H1 (cell line): ENCODE results near the gene ABCF2. TPM values are rescaled to one million over a fixed set of nuclear protein-coding genes. Genes with fewer than 3 reads are reported as not detected.

ENCODE experiments used
- CHD2 ChIP-seq: IDR thresholded peaks from 2 replicates; pipeline ENCODE4 v1.6.1; 2012; ENCODE audit warnings: low read length, improper control_type of control experiment
- CTBP2 ChIP-seq: IDR thresholded peaks from 2 replicates; pipeline ENCODE4 v1.7.0; 2011; ENCODE audit warnings: borderline replicate concordance, mild to moderate bottlenecking, moderate library complexity, mixed read lengths, low read length; ENCODE audit not compliant: insufficient read depth, insufficient read length
- EZH2 ChIP-seq: fragments of 200-600 bp; sonication (generic); IDR thresholded peaks from 2 replicates; pipeline ENCODE4 v1.7.1; 2012; ENCODE audit warnings: low read depth, mild to moderate bottlenecking, moderate library complexity, low read length, inconsistent platforms; ENCODE audit not compliant: severe bottlenecking
- HDAC6 ChIP-seq: IDR thresholded peaks from one replicate; pipeline ENCODE4 v1.7.1; 2012; ENCODE audit warnings: low read depth, mild to moderate bottlenecking, inconsistent platforms, low read length, moderate library complexity
- JUN ChIP-seq: IDR thresholded peaks from 2 replicates; pipeline ENCODE4 v1.6.1; 2011; ENCODE audit warnings: low read depth, mild to moderate bottlenecking, improper control_type of control experiment, low read length
- KDM5A ChIP-seq: fragments of 200-600 bp; IDR thresholded peaks from 2 replicates; pipeline ENCODE4 v1.7.1; 2012; ENCODE audit warnings: mild to moderate bottlenecking, low read length, inconsistent platforms, mixed read lengths
- MAFK ChIP-seq: IDR thresholded peaks from 2 replicates; pipeline ENCODE4 v1.6.1; 2012; ENCODE audit warnings: low read depth, mild to moderate bottlenecking, improper control_type of control experiment, low read length
- NANOG ChIP-seq: IDR thresholded peaks from 2 replicates; pipeline ENCODE4 v1.6.1; 2011; ENCODE audit warnings: low read length, low read depth, mild to moderate bottlenecking, inconsistent platforms; ENCODE audit not compliant: insufficient read depth, poor library complexity, severe bottlenecking
- POLR2AphosphoS5 ChIP-seq: IDR thresholded peaks from 2 replicates; pipeline ENCODE4 v1.6.1; 2011; ENCODE audit warnings: low read depth, low read length
- RBBP5 ChIP-seq: IDR thresholded peaks from 2 replicates; pipeline ENCODE4 v1.7.1; 2012; ENCODE audit warnings: low read depth, mild to moderate bottlenecking, inconsistent platforms, low read length, moderate library complexity, borderline replicate concordance
- SIRT6 ChIP-seq: IDR thresholded peaks from one replicate; pipeline ENCODE4 v1.7.1; 2012; ENCODE audit warnings: low read length, inconsistent platforms
- TAF1 ChIP-seq: IDR thresholded peaks from 2 replicates; pipeline ENCODE4 v1.6.1; 2011; ENCODE audit warnings: mild to moderate bottlenecking, low read depth, low read length
- TBP ChIP-seq: IDR thresholded peaks from 2 replicates; pipeline ENCODE4 v1.6.1; 2011; ENCODE audit warnings: low read depth, low read length, improper control_type of control experiment
- polyA plus RNA-seq, 7 experiments: library from polyadenylated mRNA; depleted of rRNA in 3 of 7; stranded (reverse) in 5 of 7; unstranded in 2 of 7; fragments of >200 nt in 5 of 7; fragments of 200-250 nt in 2 of 7; gene quantifications; 1 replicate in 5 of 7; 2 replicates in 1 of 7; 4 replicates in 1 of 7; pipeline versions ENCODE4 v1.2.1 to v1.2.3, GENCODE V29; 2011 to 2013; ENCODE audit warnings: missing spikeins in 2 of 7, mixed read lengths in 2 of 7
- total RNA-seq: library from RNA; stranded (reverse); fragmentation: NEBNext Ultra II Directional; extraction: Animal tissue kit (Norgen Biotek cat#: 25700); gene quantifications from 2 replicates; pipeline ENCODE4 v1.2.1, GENCODE V29; 2021

The ABCF2 gene
- total and polyA plus RNA-seq, 2 of the 8 experiments (the other 6 are each of a cell fraction or from before 2014, with no cell fraction given), result 28.0 to 55.0 TPM

GRCh38 chr7:151226875-151227782 is at the start of gene ABCF2 (continued):
- TF ChIP-seq EZH2 (no peak), JUN (no peak), CHD2 (no peak; the same call in 1 of the 2 replicates), MAFK (no peak), KDM5A (0 out of 2 replicates have a peak, but pooled peaks have one; percentile 12), TAF1 (peak; percentile 61), SIRT6 (no peak), TBP (0 out of 2 replicates have a peak, but pooled peaks have one; percentile 41), CTBP2 (peak; percentile 58), HDAC6 (no peak), NANOG (no peak), RBBP5 (0 out of 2 replicates have a peak, but pooled peaks have one; percentile 67), POLR2AphosphoS5 (no peak; the same call in 1 of the 2 replicates)
